ENCODE results near the gene ANKS3.

DNA sequence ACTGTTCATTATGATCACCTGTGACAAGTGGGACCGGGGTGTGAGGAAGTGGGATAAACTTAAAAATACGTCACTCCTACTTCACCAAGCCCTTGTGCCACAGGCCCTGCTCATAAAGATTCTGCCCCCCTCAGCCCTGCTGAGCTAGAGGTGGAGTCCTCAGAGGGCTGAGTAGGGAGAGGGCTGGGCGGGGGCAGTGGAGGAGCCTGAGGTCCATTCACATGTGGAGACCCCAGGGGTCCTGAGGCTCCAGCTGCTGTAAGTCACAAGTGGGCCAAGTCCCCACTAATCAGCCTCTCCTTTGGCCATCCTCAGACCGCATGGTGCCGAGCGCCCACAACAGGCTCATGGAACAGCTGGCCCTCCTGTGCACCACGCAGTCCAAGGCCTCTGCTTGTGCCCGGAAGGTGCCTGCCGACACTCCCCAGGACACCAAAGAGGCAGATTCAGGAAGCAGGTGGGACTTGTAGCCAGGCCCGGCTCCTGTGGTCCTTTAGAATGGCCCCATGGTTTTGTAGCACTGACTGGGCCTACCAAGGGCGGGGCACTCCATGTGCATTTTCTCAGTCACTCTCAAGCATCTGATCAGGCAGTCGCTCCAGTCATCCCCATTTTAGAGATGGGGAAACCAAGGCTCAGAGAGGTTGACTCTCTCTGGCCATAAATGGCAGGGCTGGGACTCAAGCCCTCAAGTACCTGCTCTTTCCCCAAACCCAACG, 10.6 kb upstream of the ANKS3 start:
- TF ChIP-seq POLR2A (IDR thresholded peaks at IDR 0.05) (no peak), CTCF (IDR thresholded peaks at IDR 0.05) (no peak), POLR2AphosphoS5 (IDR thresholded peaks at IDR 0.05) (no peak)
